Measurements from ENCODE around the gene TSPAN31. TPM values are rescaled to one million over a fixed set of nuclear protein-coding genes. Genes with fewer than 3 reads are reported as not detected.

Gene TSPAN31
- total and polyA plus RNA-seq, 2 of the 8 experiments (the other 6 are each of a cell fraction or from before 2014, with no cell fraction given), result 15.8 to 31.4 TPM

- TF ChIP-seq RXRA (IDR thresholded peaks at IDR 0.05; ENCODE audit: insufficient read depth, low read depth, low read length), result no peak
- TF ChIP-seq POLR2A (IDR thresholded peaks at IDR 0.05; ENCODE audit: control extremely low read depth in 1 of 2, low read depth in 2 of 2, low read length in 2 of 2), result peak in 1 of 2 experiments; percentile 45; a peak in 1 of 3 replicates
These were observed 21.8 kb downstream of the TSPAN31 start, which contains the start of gene CYP27B1 (continued) for GRCh38 chr12:57766464-57767304.

All from H1 (cell line).